Left cardiac atrium (tissue), 4 donors: ENCODE measurements around the gene FTSJ1. TPM values are rescaled to one million over a fixed set of nuclear protein-coding genes. Genes with fewer than 3 reads are reported as not detected.

ENCODE experiments used
- ATAC-seq, 2 donors: fragments of 200-7000 bp; cut with Tn5 transposase; one replicate each; pipeline ENCODE4 v1.9.1; 2020; ENCODE audit warnings: mild to moderate bottlenecking in 2 of 2, moderate library complexity in 2 of 2
- DNase-seq: peaks from one replicate; pipeline ENCODE4 v3.0.0-alpha.2; 2020
- intact Hi-C, 2 donors: fragments of 100-400 bp; cut with DNase I; formaldehyde crosslinking; loops; one replicate each; pipeline versions ENCODE4 v1.14.1 to v1.15.1; 2022 to 2023
- total RNA-seq, 2 donors: library from RNA; stranded (reverse); fragmentation: NEBNext Ultra II Directional; extraction: Animal tissue kit (Norgen Biotek cat#: 25700); gene quantifications; one replicate each; pipeline ENCODE4 v1.2.1, GENCODE V29; 2021
- donor health status: DM: no; HTN: yes; CAD: no.
- donor health status: DM: no; HTN: yes; CAD: no; lungs with severe emphysema.
- donor health status: DM: yes; HTN: yes; CAD: no.
- donor health status: Dilated cardiomyopathy.

FTSJ1 gene
- total RNA-seq, 2 donors from 2014 or later = 19.0 to 29.1 TPM

DNA sequence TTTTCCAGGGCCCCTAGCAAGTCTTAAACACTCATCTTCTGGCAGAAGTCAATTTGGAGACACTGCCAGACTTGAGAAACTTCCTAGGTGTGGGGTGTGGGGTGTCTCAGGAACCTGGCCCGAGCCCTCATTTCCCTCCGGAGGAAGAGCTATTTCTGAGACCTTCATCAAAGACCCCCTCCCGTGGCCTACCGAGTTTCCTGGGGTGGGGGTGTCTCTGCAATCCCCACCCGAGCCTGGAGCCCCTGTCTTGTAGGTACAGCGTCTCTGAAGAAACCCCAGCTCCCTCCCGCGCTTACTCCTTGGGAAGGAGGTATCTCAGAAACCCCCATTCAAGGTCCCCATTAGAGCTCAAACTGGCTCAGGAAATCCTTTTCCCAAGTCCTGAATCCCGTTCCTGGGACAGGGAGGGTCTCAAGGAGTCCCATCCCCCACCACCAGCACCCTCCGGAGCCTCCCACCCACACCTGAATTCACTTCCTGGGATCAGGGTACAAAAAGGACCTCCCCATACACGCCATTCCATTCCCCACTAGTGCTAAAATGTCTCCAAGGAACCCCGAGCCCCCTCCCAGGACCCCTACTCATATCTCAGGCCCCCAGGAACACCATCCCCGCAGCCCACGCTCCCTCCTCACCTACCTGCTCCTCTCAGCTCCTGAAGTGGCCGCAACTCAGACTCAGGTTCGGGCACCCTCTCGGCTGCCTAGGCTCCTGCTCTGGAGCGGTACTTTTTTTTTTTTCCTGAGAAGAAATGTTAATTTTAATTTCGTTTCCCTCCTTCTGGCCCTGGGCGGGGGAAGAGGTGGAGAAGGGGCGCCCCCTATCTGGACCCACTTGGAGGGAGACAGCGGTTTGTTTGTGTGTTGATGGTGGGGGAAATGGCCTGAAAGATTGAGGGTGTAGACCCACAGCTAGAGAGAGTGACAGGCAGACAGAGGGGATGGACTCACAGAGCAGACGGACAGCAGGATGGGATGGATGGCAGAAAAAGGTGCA is 7.0 kb upstream of the FTSJ1 start:
- ATAC-seq (no peak), DNase-seq (no peak)
- intact Hi-C loops = no loop called here

DNA sequence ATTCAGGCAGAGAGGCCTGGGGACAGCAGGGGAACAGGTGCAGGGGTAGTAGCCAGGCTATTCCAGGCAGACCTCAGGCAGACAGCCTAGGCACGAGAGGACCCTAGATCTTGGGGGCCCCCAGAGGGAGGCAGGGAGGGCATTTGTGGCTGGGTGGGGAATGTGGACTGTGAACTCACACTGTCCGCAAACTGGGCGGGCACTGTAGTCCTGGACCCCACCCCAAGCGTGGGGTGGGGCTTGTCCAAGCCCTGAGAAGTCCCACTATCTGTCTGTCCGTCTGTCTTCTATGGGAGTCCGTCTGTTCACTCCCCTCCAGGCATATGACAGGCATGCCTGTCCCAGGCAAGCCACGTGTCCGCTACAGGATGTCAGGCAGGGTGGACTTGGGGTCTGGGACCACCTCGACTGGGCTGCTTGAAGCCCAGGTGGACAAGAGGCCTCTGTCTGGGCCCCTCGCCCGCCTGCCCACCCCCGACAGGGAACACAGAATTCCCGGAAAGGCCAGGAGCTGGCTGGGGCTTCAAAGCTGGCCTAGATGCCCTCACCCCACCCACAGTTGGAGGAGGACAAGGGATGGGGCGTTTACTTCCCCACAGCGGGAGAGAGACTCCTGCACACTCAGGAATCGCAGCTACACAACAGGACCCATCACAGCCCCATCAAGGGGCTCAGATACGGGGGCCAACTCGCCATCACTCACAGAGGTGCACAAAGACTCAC is 5.7 kb upstream of the FTSJ1 start, which contains the start of gene SLC38A5:
Gene SLC38A5 (minus strand): TSS at position 151 of the 723 bp plus-strand sequence. CDS start 2,336 bp downstream, outside the sequence.
- DNase-seq = no peak
- intact Hi-C loops = no loop called here
- ATAC-seq = no peak

DNA sequence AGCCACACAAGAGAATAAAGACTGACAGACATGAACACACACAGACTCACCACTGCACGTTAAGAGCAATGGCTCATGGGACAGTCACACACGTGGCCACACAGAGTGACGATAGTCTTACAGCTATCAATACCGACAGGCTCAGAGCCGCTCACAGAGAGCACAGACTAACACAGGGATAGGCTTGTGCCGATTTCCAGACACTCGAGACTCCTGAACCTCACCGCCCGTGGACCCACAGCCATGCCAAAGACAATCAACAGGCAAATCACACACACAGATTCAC is 5.2 kb upstream of the FTSJ1 start:
- no peak for DNase-seq
- no peak for ATAC-seq
- intact Hi-C loops = no loop called here

DNA sequence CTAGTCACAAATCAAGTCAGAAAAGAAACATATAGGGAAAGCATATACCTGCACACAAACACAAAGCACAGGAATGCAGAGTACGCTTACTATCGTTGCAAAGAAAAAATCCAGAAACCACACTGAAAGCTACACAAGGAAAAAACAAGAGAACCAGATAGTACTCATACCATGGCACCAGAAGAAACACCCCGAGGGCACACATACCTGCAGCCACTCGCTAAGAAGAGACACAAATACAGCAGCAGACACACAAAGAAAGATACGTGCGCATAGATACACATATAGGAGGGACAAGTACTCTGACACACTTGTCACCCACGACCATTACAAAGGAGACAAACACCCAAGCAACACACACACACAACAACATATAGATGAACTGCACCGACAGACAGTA is 4.5 kb upstream of the FTSJ1 start:
- intact Hi-C loops = no loop called here
- ATAC-seq (no peak), DNase-seq (no peak)

DNA sequence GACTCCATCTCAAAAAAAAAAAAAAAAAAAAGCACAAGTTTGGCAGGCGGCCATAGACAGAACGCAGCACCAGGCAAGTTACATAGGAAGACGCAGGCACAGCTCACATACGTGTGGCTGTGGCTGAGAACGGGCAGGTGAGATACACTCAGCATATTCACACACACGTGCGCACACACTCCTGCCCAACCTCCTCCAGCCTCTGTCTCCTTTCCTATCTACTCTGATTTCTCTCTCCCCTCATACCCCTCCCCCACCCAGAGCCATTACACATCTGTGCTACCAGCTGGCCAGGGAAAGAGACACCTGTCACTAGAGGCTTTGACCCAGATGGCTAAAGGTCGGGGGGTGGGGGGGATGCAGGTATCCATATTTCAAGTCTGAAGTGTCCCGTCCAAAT is 3.8 kb upstream of the FTSJ1 start:
- intact Hi-C loops = no loop called here
- DNase-seq (no peak), ATAC-seq (no peak)

DNA sequence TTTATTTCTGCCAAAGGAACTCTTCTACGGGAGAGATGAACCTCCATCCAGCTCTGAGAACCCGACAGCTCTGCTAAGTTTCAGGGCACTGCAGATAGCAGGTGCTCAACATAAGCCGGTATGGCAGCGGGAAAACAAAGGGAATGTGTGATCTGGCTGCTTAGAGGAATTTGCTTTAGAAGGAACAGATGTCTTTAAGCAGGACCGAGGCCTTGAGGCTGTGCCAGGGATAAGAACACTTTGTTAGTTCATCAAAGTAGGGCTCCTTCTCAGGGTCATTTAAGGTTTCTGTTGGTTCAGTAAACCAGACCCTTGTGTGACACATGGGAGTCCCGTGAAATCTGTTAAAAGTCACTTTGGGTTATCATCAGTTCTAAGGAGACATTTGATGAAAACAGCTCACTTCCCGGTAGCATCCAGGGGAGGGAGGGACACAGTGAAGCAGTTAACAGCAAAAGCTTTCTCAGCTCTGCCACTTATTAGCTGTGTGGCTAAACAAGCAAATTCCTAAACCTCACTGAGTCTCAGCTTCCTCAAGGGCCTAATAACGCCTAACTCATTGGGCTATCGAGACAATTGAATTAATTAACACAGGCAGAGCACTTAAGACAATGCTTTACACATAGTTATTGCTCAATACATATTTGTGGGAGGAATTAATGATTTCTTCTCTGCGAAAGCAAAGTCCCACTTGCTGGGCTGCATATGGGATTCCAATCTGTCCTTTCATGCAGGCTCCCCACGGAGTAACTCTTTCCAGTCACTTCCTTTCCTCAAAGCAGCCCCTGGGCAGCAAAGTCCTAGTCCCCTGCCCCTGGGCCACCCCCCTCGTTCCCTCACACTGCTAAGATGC is 2.9 kb upstream of the FTSJ1 start:
- no peak for DNase-seq
- intact Hi-C loops = no loop called here
- no peak for ATAC-seq

DNA sequence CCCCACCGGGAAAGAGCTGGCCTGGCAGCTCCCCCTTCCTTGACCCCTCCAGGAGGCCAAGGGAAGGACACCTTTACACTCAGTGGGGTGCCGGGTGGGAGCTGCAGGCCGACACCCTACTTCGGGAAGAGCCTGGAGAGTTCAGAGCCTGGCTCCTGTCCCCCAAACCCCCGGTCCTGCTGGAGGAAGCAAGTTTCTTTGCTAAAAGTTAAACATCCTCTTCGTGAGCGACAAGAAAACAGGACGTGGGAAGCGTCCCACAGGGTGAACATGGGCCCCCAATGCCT is 2.4 kb upstream of the FTSJ1 start:
- DNase-seq (no peak), ATAC-seq (no peak)
- intact Hi-C loops = no loop called here

DNA sequence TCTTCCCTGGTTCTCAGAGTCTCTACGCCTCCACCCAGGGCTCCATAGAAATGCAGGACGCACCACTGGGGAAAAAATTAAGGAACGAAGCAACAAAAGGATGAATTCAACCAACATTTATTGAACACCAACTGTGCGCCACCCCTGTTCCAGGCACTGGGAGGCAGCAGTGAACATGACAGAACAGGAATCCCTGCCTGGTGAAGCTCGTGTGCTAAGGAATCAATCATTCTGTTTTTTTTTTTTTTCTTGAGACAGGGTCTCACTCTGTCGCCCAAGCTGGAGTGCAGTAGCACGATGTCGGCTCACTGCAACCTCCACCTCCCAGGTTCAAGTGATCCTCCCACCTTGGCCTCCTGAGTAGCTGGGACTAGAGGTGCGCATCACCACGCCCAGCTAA is 1.9 kb upstream of the FTSJ1 start:
- DNase-seq (no peak), ATAC-seq (no peak)
- intact Hi-C loops = no loop called here

DNA sequence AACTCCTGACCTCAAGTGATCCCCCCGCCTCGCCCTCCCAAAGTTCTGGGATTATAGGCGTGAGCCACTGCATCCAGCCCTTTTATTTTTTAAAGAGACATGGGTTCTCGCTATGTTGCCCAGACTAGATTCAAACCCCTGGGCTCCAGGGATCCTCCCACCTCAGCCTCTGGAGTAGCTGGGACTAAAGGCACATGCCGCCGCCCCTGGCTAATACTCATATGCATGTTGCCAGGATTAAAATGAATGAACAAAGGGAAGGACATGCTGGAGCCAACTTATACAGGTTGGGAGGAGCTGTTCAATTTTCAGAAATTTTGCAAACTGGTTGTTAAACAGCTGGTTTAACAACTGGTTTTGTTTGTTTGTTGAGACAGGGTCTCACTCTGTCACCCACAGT is 1.4 kb upstream of the FTSJ1 start:
- DNase-seq (no peak), ATAC-seq (no peak)
- intact Hi-C loops = no loop called here

DNA sequence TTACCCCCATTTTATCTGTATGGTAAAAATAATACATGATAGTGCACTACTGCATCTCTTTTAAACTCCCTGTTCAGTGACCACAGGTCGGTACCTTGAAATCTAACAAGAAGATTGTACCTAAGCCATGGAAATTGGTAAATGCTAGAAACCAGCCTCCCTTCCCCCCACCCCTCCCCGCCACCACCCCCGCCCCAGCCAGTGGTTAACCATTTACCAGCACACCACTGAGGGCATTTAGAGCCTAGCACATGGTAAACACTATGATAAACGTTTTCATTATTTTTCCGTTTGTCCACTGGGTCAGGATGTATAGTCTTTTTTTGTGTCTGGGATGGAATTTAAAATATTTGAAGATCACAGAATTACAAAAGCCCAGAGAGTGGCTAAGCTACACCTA is 703 bp upstream of the FTSJ1 start:
- intact Hi-C loops = no loop called here
- ATAC-seq (no peak), DNase-seq (no peak)

DNA sequence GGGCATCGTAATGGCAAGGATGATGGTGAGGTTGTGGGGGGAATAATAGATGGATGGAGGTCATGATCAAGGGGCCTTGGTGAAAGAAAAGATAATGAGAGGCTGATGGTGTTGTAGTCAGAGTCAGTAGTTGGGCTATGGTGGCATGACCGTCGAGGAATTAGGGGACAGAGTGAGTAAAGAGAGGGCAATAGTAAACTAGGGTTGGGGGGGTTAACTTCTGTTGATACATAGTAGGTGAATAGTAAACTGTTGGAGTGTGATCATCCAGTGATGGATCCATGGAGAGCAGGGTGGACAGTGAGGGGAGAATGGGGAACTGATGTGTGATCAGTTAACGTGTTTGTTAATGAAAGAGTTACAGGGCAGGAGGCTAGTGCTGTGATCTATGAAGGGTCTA is 920 bp downstream of the FTSJ1 start:
- no peak for ATAC-seq
- intact Hi-C loops = no loop called here
- DNase-seq = no peak

DNA sequence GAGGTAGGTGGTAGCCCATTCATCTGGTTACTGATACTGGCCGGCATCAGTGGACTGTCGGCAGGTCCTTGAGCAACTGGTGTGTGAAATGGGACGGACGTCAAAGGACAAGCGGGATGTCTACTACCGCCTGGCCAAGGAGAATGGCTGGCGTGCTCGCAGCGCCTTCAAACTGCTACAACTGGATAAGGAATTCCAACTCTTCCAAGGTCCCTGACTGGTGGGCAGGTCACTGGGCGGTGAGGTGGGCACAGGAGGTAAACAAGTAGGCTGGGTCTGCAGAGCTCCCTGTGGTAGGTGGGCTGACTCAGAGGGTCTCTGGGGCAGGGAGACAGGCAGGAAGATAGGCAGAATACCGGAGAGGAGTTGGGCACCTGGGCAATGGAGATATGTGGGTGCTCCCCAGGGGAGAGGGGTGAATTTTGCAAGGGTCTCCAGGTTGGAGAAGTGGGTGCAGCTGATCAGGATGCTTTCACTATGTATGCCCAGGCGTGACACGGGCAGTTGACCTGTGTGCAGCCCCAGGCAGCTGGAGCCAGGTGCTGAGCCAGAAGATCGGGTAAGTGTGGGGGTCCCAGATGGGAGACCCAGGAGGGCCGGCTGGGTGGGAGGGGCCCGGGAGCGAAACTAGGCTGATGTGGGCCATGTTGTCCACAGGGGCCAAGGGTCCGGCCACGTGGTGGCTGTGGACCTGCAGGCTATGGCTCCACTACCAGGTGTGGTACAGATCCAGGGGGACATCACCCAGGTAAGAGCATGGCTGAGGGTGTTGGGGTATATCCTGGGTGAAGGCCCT is 2.2 kb downstream of the FTSJ1 start:
- intact Hi-C loops = no loop called here
- ATAC-seq (no peak), DNase-seq (no peak)

DNA sequence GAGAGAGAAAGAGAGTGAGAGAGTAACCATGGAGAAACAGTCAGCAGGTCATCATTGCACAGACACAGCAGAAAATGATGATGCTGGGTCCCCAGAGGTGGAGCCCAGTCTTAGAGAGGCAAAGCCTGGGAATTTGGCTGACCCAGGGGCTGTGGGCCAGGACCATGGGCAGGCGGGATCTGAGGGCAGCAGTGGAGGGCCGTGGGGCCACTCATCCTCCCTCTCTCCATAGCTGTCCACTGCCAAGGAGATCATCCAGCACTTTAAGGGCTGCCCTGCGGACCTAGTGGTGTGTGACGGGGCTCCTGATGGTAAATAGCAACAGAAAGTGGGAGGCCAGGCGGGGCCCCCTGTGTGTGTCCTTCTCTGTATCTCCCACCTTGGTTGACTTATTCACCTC is 2.8 kb downstream of the FTSJ1 start:
- DNase-seq = no peak
- intact Hi-C loops = no loop called here
- no peak for ATAC-seq

DNA sequence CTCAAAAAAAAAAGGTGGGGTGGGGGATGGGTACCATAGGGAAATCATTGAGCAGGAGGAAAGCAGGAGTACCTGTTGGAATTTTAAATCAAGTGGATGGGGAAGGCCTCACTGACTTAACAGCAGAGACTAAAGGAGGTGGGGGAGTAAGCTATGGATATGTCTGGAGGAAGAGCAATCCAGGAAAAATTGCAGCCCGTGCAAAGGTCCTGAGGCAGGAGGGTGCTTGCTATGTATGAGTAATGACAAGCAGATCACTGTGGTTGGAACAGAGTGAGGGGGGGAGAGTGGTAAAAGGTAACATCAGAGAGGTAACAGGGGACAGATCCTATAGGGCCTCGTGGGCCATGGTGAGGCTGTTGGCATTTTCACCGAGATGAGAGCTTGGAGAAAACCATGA is 4.1 kb downstream of the FTSJ1 start:
- ATAC-seq (no peak), DNase-seq (no peak)
- intact Hi-C loops = no loop called here

DNA sequence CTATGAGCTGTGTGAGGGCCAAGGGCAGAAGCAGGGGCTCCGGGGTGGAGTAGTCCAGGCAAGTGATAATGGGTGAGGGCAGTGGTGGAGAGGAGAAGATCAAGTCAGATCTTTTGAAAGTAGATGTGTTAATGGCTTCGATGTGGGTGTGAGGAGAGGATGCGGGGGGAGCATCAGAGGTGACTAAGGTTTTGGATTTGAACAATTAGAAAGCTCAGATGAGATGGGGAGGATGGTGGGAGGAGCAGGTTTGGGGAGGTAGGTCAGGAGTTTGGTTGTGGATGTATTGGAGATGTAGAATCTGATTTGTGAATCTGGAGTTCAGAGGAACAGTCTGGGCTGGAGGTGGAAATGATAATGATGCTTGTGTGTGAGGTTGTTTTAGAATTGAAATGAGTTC is 4.6 kb downstream of the FTSJ1 start:
- intact Hi-C loops = no loop called here
- ATAC-seq (no peak), DNase-seq (no peak)

DNA sequence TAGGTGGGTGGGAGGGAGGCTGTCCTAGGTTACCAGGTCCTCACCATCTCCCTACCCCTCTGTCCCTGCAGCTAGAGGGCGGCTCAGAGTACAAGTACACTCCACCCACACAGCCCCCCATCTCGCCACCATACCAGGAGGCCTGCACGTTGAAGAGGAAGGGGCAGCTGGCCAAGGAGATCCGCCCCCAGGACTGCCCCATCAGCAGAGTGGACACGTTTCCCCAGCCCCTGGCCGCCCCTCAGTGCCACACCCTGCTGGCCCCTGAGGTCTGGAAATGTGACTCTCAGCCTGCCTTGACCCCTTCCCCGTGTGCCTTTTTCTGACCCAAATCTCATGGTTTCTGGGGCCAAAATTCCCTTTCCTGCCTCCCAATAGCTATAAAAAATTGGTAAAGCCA is 6.5 kb downstream of the FTSJ1 start:
- ATAC-seq = no peak
- DNase-seq = no peak
- intact Hi-C loops = no loop called here

DNA sequence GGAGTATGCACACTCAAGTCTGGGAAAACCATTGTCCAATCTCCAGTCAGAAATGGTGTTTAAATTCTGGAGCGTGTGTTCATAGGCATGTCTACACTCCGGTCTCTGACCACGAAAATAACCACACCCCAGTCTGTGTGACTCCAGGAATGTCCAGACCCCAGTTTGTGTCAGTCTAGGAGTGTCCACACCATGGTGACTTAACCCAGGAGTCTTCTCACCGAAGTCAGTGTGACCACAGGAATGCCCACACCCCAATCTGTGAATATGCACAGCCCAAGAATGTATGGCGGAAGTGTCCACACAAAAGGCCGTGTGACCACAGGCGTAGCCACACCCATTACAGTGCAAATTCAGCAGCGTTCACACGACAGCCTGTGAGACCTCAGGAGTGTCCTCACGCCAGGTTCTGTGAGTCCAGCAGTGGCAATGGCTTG is 11.4 kb downstream of the FTSJ1 start:
- intact Hi-C loops = no loop called here
- DNase-seq (no peak), ATAC-seq (no peak)

DNA sequence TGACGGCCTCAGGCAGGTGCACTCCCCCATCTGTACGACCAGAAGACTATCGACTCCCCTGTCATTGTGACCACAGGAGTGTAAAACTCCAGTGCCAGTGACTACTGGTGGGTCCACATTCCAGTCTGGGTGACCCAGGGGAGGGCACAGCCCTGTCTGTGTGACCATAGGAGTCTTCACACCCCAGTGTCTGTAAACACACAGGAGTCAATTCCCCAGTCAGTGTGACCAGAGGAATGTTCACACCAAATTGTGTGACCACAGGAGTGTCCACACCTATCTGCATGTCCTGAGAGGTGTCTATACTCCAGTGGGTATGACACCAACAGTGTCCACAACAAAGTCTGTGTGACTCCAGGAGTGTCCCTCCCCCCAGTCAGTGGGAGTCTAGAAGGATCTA is 12.0 kb downstream of the FTSJ1 start:
- DNase-seq (no peak), ATAC-seq (no peak)
- intact Hi-C loops = no loop called here

DNA sequence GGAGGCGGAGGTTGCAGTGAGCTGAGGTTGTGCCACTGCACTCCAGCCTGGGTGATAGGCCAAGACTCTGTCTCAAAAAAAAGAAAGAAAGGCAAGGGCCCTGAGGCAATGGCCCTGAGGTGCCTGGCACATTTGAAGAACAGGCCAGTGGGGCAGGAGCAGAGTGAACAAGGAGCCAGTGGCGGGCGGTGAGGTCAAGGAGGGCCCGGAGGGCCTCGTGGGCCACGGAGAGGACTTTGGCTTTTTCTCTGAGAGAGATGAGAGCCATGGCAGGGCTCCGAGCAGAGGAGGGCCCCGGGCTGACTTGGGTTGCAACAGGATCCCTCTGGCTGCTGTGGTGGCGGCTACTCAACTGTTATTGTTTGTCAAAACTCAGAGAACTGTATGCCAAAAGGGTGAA is 13.3 kb downstream of the FTSJ1 start:
- intact Hi-C loops = no loop called here
- no peak for DNase-seq
- no peak for ATAC-seq
